Measurements from ENCODE around the gene SRMS.

SRMS gene

GRCh38 chr20:63503524-63503923 lies 44.0 kb downstream of the SRMS start:
- DNase-seq (ENCODE audit: low read depth in 1 of 2, low spot score in 1 of 2): no peak

- DNase-seq (ENCODE audit: low read depth in 1 of 2, low spot score in 1 of 2): no peak
These were observed 44.8 kb downstream of the SRMS start for GRCh38 chr20:63502671-63503172.

- DNase-seq (ENCODE audit: low read depth in 1 of 2, low spot score in 1 of 2): no peak
These were observed 45.5 kb downstream of the SRMS start for GRCh38 chr20:63501818-63502670.

GRCh38 chr20:63500902-63501817 lies 46.4 kb downstream of the SRMS start:
- no peak for DNase-seq (ENCODE audit: low read depth in 1 of 2, low spot score in 1 of 2)

- no peak for DNase-seq (ENCODE audit: low read depth in 1 of 2, low spot score in 1 of 2)
These were observed 47.2 kb downstream of the SRMS start for GRCh38 chr20:63500151-63500901.

GRCh38 chr20:63499338-63499969 lies 48.1 kb downstream of the SRMS start:
- no peak for DNase-seq (ENCODE audit: low read depth in 1 of 2, low spot score in 1 of 2)

- DNase-seq (ENCODE audit: low read depth in 1 of 2, low spot score in 1 of 2): no peak
These were observed 48.6 kb downstream of the SRMS start, which contains the start of gene EEF1A2 for GRCh38 chr20:63498960-63499337. Gene EEF1A2 (minus strand): TSS chr20:63499083. CDS start chr20:63497763, 1,320 bp downstream.

- no peak for DNase-seq (ENCODE audit: low read depth in 1 of 2, low spot score in 1 of 2)
These were observed 49.3 kb downstream of the SRMS start for GRCh38 chr20:63497946-63498935.

- no peak for DNase-seq (ENCODE audit: low read depth in 1 of 2, low spot score in 1 of 2)
These were observed 50.2 kb downstream of the SRMS start for GRCh38 chr20:63497138-63497945.

- DNase-seq (ENCODE audit: low read depth in 1 of 2, low spot score in 1 of 2): no peak
These were observed 50.9 kb downstream of the SRMS start for GRCh38 chr20:63496596-63497120.

GRCh38 chr20:63495741-63496595 lies 51.6 kb downstream of the SRMS start:
- DNase-seq (ENCODE audit: low read depth in 1 of 2, low spot score in 1 of 2): peak; percentile 59 to 60

- no peak for DNase-seq (ENCODE audit: low read depth in 1 of 2, low spot score in 1 of 2)
These were observed 52.3 kb downstream of the SRMS start for GRCh38 chr20:63495167-63495720.

GRCh38 chr20:63494420-63495166 lies 53.0 kb downstream of the SRMS start:
- no peak for DNase-seq (ENCODE audit: low read depth in 1 of 2, low spot score in 1 of 2)

- DNase-seq (ENCODE audit: low read depth in 1 of 2, low spot score in 1 of 2): no peak
These were observed 53.5 kb downstream of the SRMS start for GRCh38 chr20:63494084-63494419.

GRCh38 chr20:63493563-63494020 lies 54.0 kb downstream of the SRMS start:
- DNase-seq (ENCODE audit: low read depth in 1 of 2, low spot score in 1 of 2): no peak

GRCh38 chr20:63492982-63493381 lies 54.6 kb downstream of the SRMS start:
- no peak for DNase-seq (ENCODE audit: low read depth in 1 of 2, low spot score in 1 of 2)
